Measurements from ENCODE around the gene HMGN3. TPM values are rescaled to one million over a fixed set of nuclear protein-coding genes. Genes with fewer than 3 reads are reported as not detected.
A peak's percentile ranks its signal among the peaks of the same experiment; 100 is the strongest.

The HMGN3 gene
- total RNA-seq, 1 donor from 2014 or later, result 150 TPM

DNA sequence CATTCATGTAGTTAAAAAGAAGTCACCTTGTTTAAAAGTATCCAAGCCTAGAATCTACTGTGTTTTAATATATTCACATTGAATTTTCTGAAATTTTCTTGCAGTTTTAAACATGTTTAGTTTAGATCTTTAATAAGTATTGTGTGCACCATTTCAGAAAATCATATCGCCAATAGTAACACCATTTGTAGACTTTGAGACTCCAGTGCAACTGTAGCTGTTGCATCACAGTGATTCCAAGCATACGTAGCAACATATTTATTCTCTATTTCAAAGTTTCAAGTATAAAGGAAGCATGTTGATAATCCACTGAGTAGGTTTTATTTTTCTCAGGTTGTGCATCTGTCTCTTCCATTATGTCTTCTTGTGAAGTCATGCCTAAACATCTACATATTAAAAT, 46.4 kb downstream of the HMGN3 start:
- peaks cover 17% of the 10 kb centered on the region for H3K9me3 Mint-ChIP-seq (ENCODE audit: low read depth)
- H3K27me3 Mint-ChIP-seq, result no peaks in the 10 kb centered on the region
- H3K27ac Mint-ChIP-seq, result no peak overlapping the region
- peaks cover 10% of the 10 kb centered on the region for H3K36me3 Mint-ChIP-seq (ENCODE audit: insufficient read depth)
- TF ChIP-seq CTCF (IDR thresholded peaks at IDR 0.05; ENCODE audit: unreplicated experiment), result no peak
- DNase-seq (ENCODE audit: low spot score, unreplicated experiment), result no peak
- no peak overlapping the region for H3K4me3 Mint-ChIP-seq (ENCODE audit: low read depth)
- H3K4me1 Mint-ChIP-seq (ENCODE audit: low read depth), result peaks cover under 1% of the 10 kb centered on the region

GRCh38 chr6:79186564-79186963, 47.9 kb downstream of the HMGN3 start:
- no peak for DNase-seq (ENCODE audit: low spot score, unreplicated experiment)
- Mint-ChIP-seq H3K4me3 (ENCODE audit: low read depth) (no peak overlapping the region), H3K9me3 (ENCODE audit: low read depth) (peaks cover 7% of the 10 kb centered on the region), H3K36me3 (ENCODE audit: insufficient read depth) (peaks cover 2% of the 10 kb centered on the region), H3K4me1 (ENCODE audit: low read depth) (no peaks in the 10 kb centered on the region), H3K27me3 (no peaks in the 10 kb centered on the region), H3K27ac (no peak overlapping the region)
- no peak for TF ChIP-seq CTCF (IDR thresholded peaks at IDR 0.05; ENCODE audit: unreplicated experiment)

GRCh38 chr6:79184641-79185040, 49.8 kb downstream of the HMGN3 start:
- peaks cover 13% of the 10 kb centered on the region for H3K4me1 Mint-ChIP-seq (ENCODE audit: low read depth)
- no peak overlapping the region for H3K27ac Mint-ChIP-seq
- no peak for DNase-seq (ENCODE audit: low spot score, unreplicated experiment)
- H3K4me3 Mint-ChIP-seq (ENCODE audit: low read depth), result no peak overlapping the region
- H3K9me3 Mint-ChIP-seq (ENCODE audit: low read depth), result no peaks in the 10 kb centered on the region
- TF ChIP-seq CTCF (IDR thresholded peaks at IDR 0.05; ENCODE audit: unreplicated experiment), result no peak
- no peaks in the 10 kb centered on the region for H3K27me3 Mint-ChIP-seq
- no peaks in the 10 kb centered on the region for H3K36me3 Mint-ChIP-seq (ENCODE audit: insufficient read depth)

DNA sequence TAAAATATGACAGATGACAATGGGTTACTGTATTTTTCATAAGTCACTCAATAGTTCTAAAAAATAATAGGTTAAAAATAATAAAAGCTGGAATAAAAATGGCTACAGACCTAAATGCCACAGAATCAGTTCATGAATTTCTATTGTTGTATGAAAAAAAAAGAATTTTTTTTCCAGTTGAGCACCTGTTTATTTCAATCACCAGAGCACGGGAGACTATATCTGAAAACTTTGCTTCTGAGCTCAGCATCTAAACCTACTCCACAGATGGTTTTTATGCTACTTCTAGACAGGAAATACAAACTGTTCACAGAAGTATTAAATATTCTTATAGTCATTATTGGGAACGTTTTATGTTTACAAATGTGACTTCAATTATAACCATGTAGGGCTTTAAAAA, 50.4 kb downstream of the HMGN3 start:
- DNase-seq (ENCODE audit: low spot score, unreplicated experiment), result no peak
- Mint-ChIP-seq H3K4me3 (ENCODE audit: low read depth) (no peak overlapping the region), H3K9me3 (ENCODE audit: low read depth) (no peaks in the 10 kb centered on the region), H3K36me3 (ENCODE audit: insufficient read depth) (no peaks in the 10 kb centered on the region), H3K27me3 (no peaks in the 10 kb centered on the region), H3K4me1 (ENCODE audit: low read depth) (peaks cover 17% of the 10 kb centered on the region), H3K27ac (no peak overlapping the region)
- no peak for TF ChIP-seq CTCF (IDR thresholded peaks at IDR 0.05; ENCODE audit: unreplicated experiment)

- H3K27ac Mint-ChIP-seq, result peak overlapping the region; percentile 39
- H3K27me3 Mint-ChIP-seq, result no peaks in the 10 kb centered on the region
- H3K4me1 Mint-ChIP-seq (ENCODE audit: low read depth), result peaks cover 17% of the 10 kb centered on the region
- peaks cover 4% of the 10 kb centered on the region for H3K9me3 Mint-ChIP-seq (ENCODE audit: low read depth)
- H3K36me3 Mint-ChIP-seq (ENCODE audit: insufficient read depth), result no peaks in the 10 kb centered on the region
- DNase-seq (ENCODE audit: low spot score, unreplicated experiment), result no peak
- no peak for TF ChIP-seq CTCF (IDR thresholded peaks at IDR 0.05; ENCODE audit: unreplicated experiment)
- H3K4me3 Mint-ChIP-seq (ENCODE audit: low read depth), result no peak overlapping the region
Measured at GRCh38 chr6:79180052-79180451, 54.4 kb downstream of the HMGN3 start.

All from progenitor cell of endocrine pancreas (in vitro differentiated cells).